IMR-90 (cell line): ENCODE data around the gene FAM76A. TPM values are rescaled to one million over a fixed set of nuclear protein-coding genes. Genes with fewer than 3 reads are reported as not detected.

Experiments used
- ATAC-seq: fragments of 200-7000 bp; cut with Tn5 transposase; 2 replicates; pipeline ENCODE4 v1.9.1; 2020; ENCODE audit warnings: low read depth, mild to moderate bottlenecking, moderate library complexity
- BruUV-seq: library from RNA; stranded (reverse); fragments of 400-500 nt; replicated peaks from 2 replicates; lab custom pipeline; 2021; lab: Mats Ljungman, UMichigan
- CTCF ChIA-PET: fragments of 300-600 bp; formaldehyde crosslinking; extraction: SDS; loops from one replicate; lab custom pipeline; 2021; ENCODE audit warnings: antibody characterized with exemption; lab: Yijun Ruan, JAX
- POLR2A ChIA-PET: fragments of 300-600 bp; sonication (Branson Sonifier 250); formaldehyde crosslinking; loops from one replicate; lab custom pipeline; 2022; ENCODE audit warnings: antibody characterized with exemption; ENCODE audit not compliant: unreplicated experiment; lab: Charles Lee
- DNase-seq: peaks from one replicate; pipeline ENCODE4 v3.0.0; 2013
- H2AFZ ChIP-seq: replicated peaks from 2 replicates; pipeline ENCODE3; 2013; ENCODE audit warnings: low read length, mild to moderate bottlenecking; ENCODE audit not compliant: poor library complexity
- H2AK5ac ChIP-seq: 2 replicates; pipeline ENCODE4 v1.6.1; 2013; ENCODE audit warnings: low read depth, low read length, inconsistent platforms
- H2AK9ac ChIP-seq: replicated peaks from 2 replicates; pipeline ENCODE3; 2013; ENCODE audit warnings: mild to moderate bottlenecking, low read depth, low read length, moderate library complexity; ENCODE audit not compliant: poor library complexity
- H2BK120ac ChIP-seq: 2 replicates; pipeline ENCODE4 v1.6.1; 2013; ENCODE audit warnings: low read depth, low read length, inconsistent platforms
- H2BK15ac ChIP-seq: 3 replicates; pipeline ENCODE4 v1.6.1; 2013; ENCODE audit warnings: low read depth, low read length, inconsistent platforms
- H2BK20ac ChIP-seq: 2 replicates; pipeline ENCODE4 v1.6.1; 2013; ENCODE audit warnings: low read depth, mild to moderate bottlenecking, inconsistent platforms, low read length, moderate library complexity
- H2BK5ac ChIP-seq: 2 replicates; pipeline ENCODE4 v1.6.1; 2013; ENCODE audit warnings: mild to moderate bottlenecking, low read depth, low read length, inconsistent platforms; ENCODE audit not compliant: poor library complexity, severe bottlenecking
- H3K14ac ChIP-seq: replicated peaks from 2 replicates; pipeline ENCODE4 v1.6.1; 2013; ENCODE audit warnings: low read depth, low read length, inconsistent platforms
- H3K18ac ChIP-seq: 2 replicates; pipeline ENCODE4 v1.6.1; 2013; ENCODE audit warnings: low read depth, low read length, control low read depth
- H3K23ac ChIP-seq: 2 replicates; pipeline ENCODE4 v1.6.1; 2013; ENCODE audit warnings: low read depth, low read length, inconsistent platforms
- H3K27ac ChIP-seq: 2 replicates; pipeline ENCODE4 v1.5.1; 2013; ENCODE audit warnings: mild to moderate bottlenecking, control low read depth, low read length; ENCODE audit not compliant: insufficient read depth
- H3K27me3 ChIP-seq: 2 replicates; pipeline ENCODE4 v1.6.1; 2013; ENCODE audit warnings: low read length; ENCODE audit not compliant: control insufficient read depth, insufficient read depth
- H3K36me3 ChIP-seq: 2 replicates; pipeline ENCODE4 v1.6.1; 2013; ENCODE audit warnings: low read length, mixed read lengths; ENCODE audit not compliant: control insufficient read depth, insufficient read depth
- H3K4ac ChIP-seq: 2 replicates; pipeline ENCODE4 v1.6.1; 2013; ENCODE audit warnings: low read depth, low read length, inconsistent platforms
- H3K4me1 ChIP-seq: 2 replicates; pipeline ENCODE4 v1.6.1; 2013; ENCODE audit warnings: low read length, mixed read lengths; ENCODE audit not compliant: control insufficient read depth, insufficient read depth
- H3K4me2 ChIP-seq: 2 replicates; pipeline ENCODE4 v1.6.1; 2013; ENCODE audit warnings: low read depth, mild to moderate bottlenecking, control low read depth, low read length, moderate library complexity
- H3K4me3 ChIP-seq: 2 replicates; pipeline ENCODE4 v1.5.1; 2013; ENCODE audit warnings: low read depth, mild to moderate bottlenecking, control low read depth, low read length, moderate library complexity; ENCODE audit not compliant: insufficient read depth
- H3K56ac ChIP-seq: 2 replicates; pipeline ENCODE4 v1.6.1; 2013; ENCODE audit warnings: low read length, inconsistent platforms; ENCODE audit not compliant: insufficient read depth; ENCODE audit errors: extremely low read depth
- H3K79me1 ChIP-seq, 2 experiments: 2 replicates each; pipeline ENCODE4 v1.6.1; 2013; ENCODE audit warnings: low read length in 2 of 2, inconsistent platforms in 1 of 2, low read depth in 1 of 2
- H3K9ac ChIP-seq: 2 replicates; pipeline ENCODE4 v1.6.1; 2013; ENCODE audit warnings: low read depth, low read length, control low read depth
- H3K9me1 ChIP-seq: 2 replicates; pipeline ENCODE4 v1.6.1; 2013; ENCODE audit warnings: low read length, inconsistent platforms; ENCODE audit not compliant: insufficient read depth
- H3K9me3 ChIP-seq: 2 replicates; pipeline ENCODE4 v1.6.1; 2013; ENCODE audit warnings: low read length; ENCODE audit not compliant: control insufficient read depth, insufficient read depth
- H4K20me1 ChIP-seq: 2 replicates; pipeline ENCODE4 v1.6.1; 2013; ENCODE audit warnings: low read length, inconsistent platforms; ENCODE audit not compliant: insufficient read depth
- H4K5ac ChIP-seq: 2 replicates; pipeline ENCODE4 v1.6.1; 2013; ENCODE audit warnings: mild to moderate bottlenecking, low read depth, low read length, control low read depth
- H4K8ac ChIP-seq, 2 experiments: 2 replicates each; pipeline ENCODE4 v1.6.1; 2013; ENCODE audit warnings: low read depth in 2 of 2, low read length in 2 of 2, control low read depth in 1 of 2, inconsistent platforms in 1 of 2
- H4K91ac ChIP-seq: 2 replicates; pipeline ENCODE4 v1.6.1; 2013; ENCODE audit warnings: low read depth, low read length, inconsistent platforms; ENCODE audit not compliant: insufficient read depth
- FOS ChIP-seq: fragments of 150-350 bp; IDR thresholded peaks from 2 replicates; pipeline ENCODE4 v1.6.1; 2016; ENCODE audit warnings: low read depth, low read length
- RCOR1 ChIP-seq: IDR thresholded peaks from 2 replicates; pipeline ENCODE4 v1.6.1; 2012; ENCODE audit warnings: mild to moderate bottlenecking, low read length, improper control_type of control experiment; ENCODE audit not compliant: insufficient replicate concordance
- WGBS, 2 experiments: methylation state at CpG; one replicate each; pipeline versions ENCODE4 v1.1.5 to v1.1.7; 2013; ENCODE audit warnings: missing lambda C conversion rate in 2 of 2; ENCODE audit not compliant: insufficient read length in 1 of 2; ENCODE audit errors: extremely low coverage in 2 of 2; 5-methylcytosine and 5-hydroxymethylcytosine counted together
- dilution Hi-C: fragments of 300-500 bp; cut with HindIII; formaldehyde crosslinking; loops from one replicate; pipeline ENCODE4 v1.14.3; 2018; ENCODE audit warnings: low sequenced_read_pairs; ENCODE audit not compliant: unreplicated experiment
- in situ Hi-C: fragments of 300-500 bp; cut with MboI; formaldehyde crosslinking; loops from 3 replicates; pipeline ENCODE4 v1.14.3; 2019; ENCODE audit warnings: low sequenced_read_pairs, inconsistent platforms, mixed read lengths
- intact Hi-C: fragments of 100-400 bp; cut with micrococcal nuclease; formaldehyde crosslinking; loops from 2 replicates; pipeline ENCODE4 v1.10.0; 2022
- polyA plus RNA-seq, 3 experiments: library from polyadenylated mRNA; depleted of rRNA; stranded (reverse); fragments of >200 nt; gene quantifications; 2 replicates each; pipeline ENCODE4 v1.2.3, GENCODE V29; 2012; ENCODE audit warnings: low replicate concordance in 1 of 3
- total RNA-seq: library from RNA; depleted of rRNA; stranded (reverse); fragments of >200 nt; gene quantifications from 2 replicates; pipeline ENCODE4 v1.2.3, GENCODE V29; 2012

The FAM76A gene
- total and polyA plus RNA-seq, 2 of the 4 experiments (the other 2 are of a cell fraction), result 2.3 to 10.0 TPM

- H3K27me3 ChIP-seq, result no peaks in the 10 kb centered on the region
- ATAC-seq, result no peak
These were observed 1.4 kb downstream of the FAM76A start for GRCh38 chr1:27727126-27727525.

More at GRCh38 chr1:27727126-27727525, 1.4 kb downstream of the FAM76A start:
- no peak overlapping the region for H4K5ac ChIP-seq
- BruUV-seq, result no TSS peak
- TF ChIP-seq FOS (0 out of 2 replicates have a peak, but pooled peaks have one; percentile 17), RCOR1 (no peak)
- H3K9me3 ChIP-seq, result no peaks in the 10 kb centered on the region
- 0 out of 2 replicates have a peak overlapping the region, but pooled peaks have one; percentile 67 for H3K14ac ChIP-seq
- intact Hi-C loops, result loop anchor here (2.0 to 5.0 kb wide), 2 partner anchors 48 to 105 kb away; partner anchors contain the start of gene PPP1R8
- peak overlapping the region; percentile 95 for H3K9ac ChIP-seq
- no peak overlapping the region for H3K4ac ChIP-seq
- no peak overlapping the region for H4K91ac ChIP-seq
- no CpG with 5 or more reads among the region's 3 CpGs for WGBS, 2 experiments
- H3K9me1 ChIP-seq, result no peaks in the 10 kb centered on the region
- no peak overlapping the region for H2AK5ac ChIP-seq
- peaks cover 4 to 9% of the 10 kb centered on the region in 2 experiments; a peak in 2 of 4 replicates for H3K79me1 ChIP-seq
- no peak overlapping the region for H2AFZ ChIP-seq
- H2BK20ac ChIP-seq, result no peak overlapping the region
- peak overlapping the region; percentile 99 for H3K4me2 ChIP-seq
- H2BK120ac ChIP-seq, result no peak overlapping the region
- no peak overlapping the region for H4K8ac ChIP-seq
- peak overlapping the region; percentile 74; the same call in 1 of the 2 replicates for H3K4me3 ChIP-seq
- H4K20me1 ChIP-seq, result no peaks in the 10 kb centered on the region
- H3K27ac ChIP-seq, result no peak overlapping the region
- H3K4me1 ChIP-seq, result no peaks in the 10 kb centered on the region
- peak; percentile 66 for DNase-seq
- H3K18ac ChIP-seq, result no peak overlapping the region
- peak overlapping the region; percentile 16 for H2BK5ac ChIP-seq
- no peak overlapping the region for H2AK9ac ChIP-seq
- no peak overlapping the region for H2BK15ac ChIP-seq
- no peak overlapping the region for H3K56ac ChIP-seq
- in situ Hi-C loops, result no loop called here
- dilution Hi-C loops, result no loop called here
- H3K23ac ChIP-seq, result no peak overlapping the region
- ChIA-PET CTCF (interaction anchor here (0.5 kb wide), 1 partner anchor 60 kb away, joined by 4 read pairs; no protein-coding TSS in a partner anchor), POLR2A (no interaction called here)
- no peaks in the 10 kb centered on the region for H3K36me3 ChIP-seq
